DOHH2 (cell line): ENCODE results near the gene CPNE5.

ENCODE experiments used
- EZH2phosphoT487 ChIP-seq: fragments of 200-600 bp; sonication (generic); IDR thresholded peaks from 2 replicates; pipeline ENCODE4 v1.6.1; 2017; ENCODE audit warnings: borderline replicate concordance, mild to moderate bottlenecking, antibody characterized with exemption, low read length, moderate library complexity, mixed read lengths
- TF ChIP-seq, protein P1 (sequence below): fragments of 200-600 bp; sonication (generic); IDR thresholded peaks from one replicate; pipeline ENCODE4 v1.5.1; 2014; ENCODE audit warnings: antibody characterized with exemption, mild to moderate bottlenecking, low read depth, low read length; ENCODE audit not compliant: poor library complexity, severe bottlenecking

DNA sequence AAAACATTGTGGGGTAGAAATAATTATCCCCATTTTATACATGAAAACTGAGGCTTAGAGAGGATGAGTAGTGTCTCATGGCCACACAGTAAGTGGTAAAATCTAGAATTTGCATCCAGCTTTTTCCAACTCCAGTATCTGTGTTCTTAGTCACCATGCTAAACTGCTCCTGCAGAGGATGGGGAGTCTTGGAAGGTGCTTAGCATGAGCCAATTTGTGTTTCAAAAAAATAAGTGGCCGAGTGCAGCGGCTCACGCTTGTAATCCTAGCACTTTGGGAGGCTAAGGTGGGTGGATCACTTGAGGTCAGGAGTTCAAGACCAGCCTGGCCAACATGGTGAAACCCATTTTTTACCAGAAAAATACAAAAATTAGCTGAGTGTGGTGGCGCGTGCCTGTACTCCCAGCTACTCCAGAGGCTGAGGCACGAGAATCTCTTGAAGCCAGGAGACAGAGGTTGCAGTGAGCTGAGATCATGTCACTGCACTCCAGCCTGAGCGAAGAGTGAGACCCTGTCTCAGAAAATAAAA is 48.9 kb upstream of the CPNE5 start:
- TF ChIP-seq, protein P1, sequence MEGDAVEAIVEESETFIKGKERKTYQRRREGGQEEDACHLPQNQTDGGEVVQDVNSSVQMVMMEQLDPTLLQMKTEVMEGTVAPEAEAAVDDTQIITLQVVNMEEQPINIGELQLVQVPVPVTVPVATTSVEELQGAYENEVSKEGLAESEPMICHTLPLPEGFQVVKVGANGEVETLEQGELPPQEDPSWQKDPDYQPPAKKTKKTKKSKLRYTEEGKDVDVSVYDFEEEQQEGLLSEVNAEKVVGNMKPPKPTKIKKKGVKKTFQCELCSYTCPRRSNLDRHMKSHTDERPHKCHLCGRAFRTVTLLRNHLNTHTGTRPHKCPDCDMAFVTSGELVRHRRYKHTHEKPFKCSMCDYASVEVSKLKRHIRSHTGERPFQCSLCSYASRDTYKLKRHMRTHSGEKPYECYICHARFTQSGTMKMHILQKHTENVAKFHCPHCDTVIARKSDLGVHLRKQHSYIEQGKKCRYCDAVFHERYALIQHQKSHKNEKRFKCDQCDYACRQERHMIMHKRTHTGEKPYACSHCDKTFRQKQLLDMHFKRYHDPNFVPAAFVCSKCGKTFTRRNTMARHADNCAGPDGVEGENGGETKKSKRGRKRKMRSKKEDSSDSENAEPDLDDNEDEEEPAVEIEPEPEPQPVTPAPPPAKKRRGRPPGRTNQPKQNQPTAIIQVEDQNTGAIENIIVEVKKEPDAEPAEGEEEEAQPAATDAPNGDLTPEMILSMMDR: no peak
- no peak for TF ChIP-seq EZH2phosphoT487
